AG10803 (cell line): ENCODE results near the gene SMG6.

Experiments
- DNase-seq: peaks from one replicate; pipeline ENCODE4 v3.0.0; 2010; ENCODE audit warnings: low read depth
- H3K4me3 ChIP-seq: 2 replicates; pipeline ENCODE4 v1.5.1; 2011; ENCODE audit warnings: mild to moderate bottlenecking, low read length, control low read depth
- CTCF ChIP-seq: conservative IDR thresholded peaks from 2 replicates; pipeline ENCODE4 v1.5.1; 2011; ENCODE audit warnings: mild to moderate bottlenecking, low read length, control low read depth, inconsistent platforms

The SMG6 gene

GRCh38 chr17:2303204-2304188, at the start of gene SMG6, which contains the start of gene SRR:
TSS of gene SMG6 (minus strand) at chr17:2303785. CDS start at chr17:2303720, 65 bp downstream.
TSS of gene SRR (plus strand) at chr17:2303950. CDS start at chr17:2315561, 11,611 bp downstream.
- peak; percentile 82 for DNase-seq
- no peak for TF ChIP-seq CTCF
- H3K4me3 ChIP-seq: peak within 1 kb of the TSS; percentile 88

GRCh38 chr17:2351269-2351668, 47.7 kb upstream of the SMG6 start:
- no peak for DNase-seq
- no peak for TF ChIP-seq CTCF
- H3K4me3 ChIP-seq: no peak overlapping the region

GRCh38 chr17:2347805-2348685, 44.5 kb upstream of the SMG6 start:
- peak; percentile 89 for DNase-seq
- H3K4me3 ChIP-seq: no peak overlapping the region
- TF ChIP-seq CTCF: no peak

GRCh38 chr17:2346475-2346874, 42.9 kb upstream of the SMG6 start:
- H3K4me3 ChIP-seq: no peak overlapping the region
- DNase-seq: no peak
- no peak for TF ChIP-seq CTCF

- H3K4me3 ChIP-seq: no peak overlapping the region
- no peak for DNase-seq
- TF ChIP-seq CTCF: no peak
Measured at GRCh38 chr17:2344528-2344927, 40.9 kb upstream of the SMG6 start.

- no peak for TF ChIP-seq CTCF
- H3K4me3 ChIP-seq: no peak overlapping the region
- no peak for DNase-seq
Measured at GRCh38 chr17:2343421-2343820, 39.8 kb upstream of the SMG6 start.
